Stimulated activated CD8-positive, alpha-beta memory T cell treated with anti-CD3 and anti-CD28 coated beads, Interleukin-2, amount 100 ng/mL, for 48 hours (primary cell): ENCODE results near the gene FAF2.
"Not testable (repeated sequence)": the region's sequence is repeated elsewhere in the genome, so short reads cannot be mapped to it uniquely, and the experiment has no call there.

Experiments used
- DNase-seq, 2 donors: peaks; one replicate each; pipeline ENCODE4 v3.0.0-alpha.2; 2020; ENCODE audit warnings: low read depth in 2 of 2

FAF2 gene

GRCh38 chr5:176418251-176418650 is 29.9 kb upstream of the FAF2 start:
- no peak for DNase-seq

- DNase-seq: no peak
These were observed 28.1 kb upstream of the FAF2 start for GRCh38 chr5:176420086-176420485.

DNA sequence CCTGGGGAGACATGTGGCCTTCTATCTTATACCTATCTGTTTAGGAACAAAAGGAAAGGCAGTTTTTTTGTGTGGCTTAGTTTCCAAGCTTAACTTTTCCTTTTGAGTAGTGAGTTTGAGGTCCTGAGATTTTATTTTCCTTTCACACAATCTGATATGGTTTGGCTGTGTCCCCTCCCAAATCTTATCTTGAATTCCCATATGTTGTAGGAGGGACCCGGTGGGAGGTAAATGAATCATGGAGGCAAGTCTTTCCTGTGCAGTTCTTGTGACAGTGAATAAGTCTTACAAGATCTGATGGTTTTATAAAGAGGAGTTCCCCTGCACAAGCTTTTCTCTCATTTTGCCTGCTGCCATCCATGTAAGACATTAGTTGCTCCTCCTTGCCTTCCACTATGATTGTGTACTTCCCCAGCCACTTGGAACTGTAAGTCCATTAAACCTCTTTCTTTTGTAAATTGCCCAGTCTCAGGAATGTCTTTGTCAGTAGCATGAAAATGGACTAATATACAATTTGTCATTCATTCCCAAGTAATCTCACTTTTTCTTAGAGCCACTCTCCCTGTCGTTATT is 27.1 kb upstream of the FAF2 start:
- DNase-seq: no peak

DNA sequence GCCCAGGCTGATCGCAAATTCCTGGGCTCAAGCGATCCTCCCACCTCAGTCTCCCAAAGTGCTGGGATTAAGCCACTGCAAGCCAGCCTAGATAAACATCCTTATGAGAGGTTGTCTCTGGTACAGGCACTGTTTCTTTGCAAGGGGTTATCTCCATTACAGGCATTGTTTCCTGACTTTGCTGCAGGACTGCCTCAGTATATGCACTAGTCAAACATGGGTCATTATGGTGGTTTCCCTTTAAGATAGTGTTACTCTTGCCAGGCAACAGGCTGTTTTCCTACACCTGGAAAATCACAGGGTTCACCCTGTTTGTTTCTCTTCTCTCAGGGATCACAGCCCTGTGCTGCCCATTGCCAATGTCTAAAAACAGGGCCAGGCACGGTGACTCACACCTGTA is 24.0 kb upstream of the FAF2 start:
- no peak for DNase-seq

- DNase-seq: no peak
These were observed 23.0 kb upstream of the FAF2 start for GRCh38 chr5:176425138-176425537.

GRCh38 chr5:176425791-176426190 is 22.4 kb upstream of the FAF2 start:
- DNase-seq: no peak

DNA sequence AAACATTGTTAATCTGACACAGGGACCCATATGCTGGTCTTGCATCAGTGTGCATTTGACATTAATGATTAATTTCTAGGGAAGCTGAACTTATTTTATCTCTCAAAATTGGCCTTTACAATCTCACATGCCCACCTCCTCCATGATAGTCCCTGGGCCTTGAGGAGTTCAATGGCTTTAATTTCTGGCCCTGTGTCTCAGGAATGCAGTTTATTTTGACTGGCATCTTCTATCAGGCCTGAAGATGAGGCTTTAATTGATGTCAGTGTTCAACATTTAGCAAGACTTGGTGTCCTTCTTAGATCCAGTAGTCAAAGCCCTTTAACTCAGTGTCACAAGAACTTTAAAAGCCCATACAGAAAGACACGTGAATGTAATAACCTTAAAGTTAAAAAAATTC is 21.3 kb upstream of the FAF2 start:
- DNase-seq: no peak

DNA sequence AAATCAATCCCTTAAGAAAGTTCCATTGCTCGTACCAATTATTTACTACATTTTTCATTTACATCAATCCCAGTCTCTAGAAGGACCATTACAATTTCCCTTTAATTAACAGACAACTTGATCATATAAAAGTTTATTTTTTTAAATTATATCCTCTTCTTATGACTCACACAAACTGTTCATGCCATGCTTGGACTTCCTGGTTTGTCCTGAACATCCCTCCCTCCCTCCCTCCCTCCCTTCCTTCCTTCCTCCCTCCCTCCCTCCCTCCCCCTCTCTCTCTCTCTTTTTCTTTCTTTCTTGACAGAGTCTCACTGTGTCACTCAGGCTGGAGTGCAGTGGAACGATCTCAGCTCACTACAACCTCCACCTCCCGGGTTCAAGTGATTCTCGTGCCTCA is 20.2 kb upstream of the FAF2 start:
- no peak for DNase-seq

GRCh38 chr5:176429972-176430371 is 18.2 kb upstream of the FAF2 start:
- no peak for DNase-seq

- DNase-seq: no peak
These were observed 15.5 kb upstream of the FAF2 start for GRCh38 chr5:176432707-176433106.

GRCh38 chr5:176436656-176437055 is 11.5 kb upstream of the FAF2 start:
- no peak for DNase-seq

GRCh38 chr5:176438959-176439757 is 9.0 kb upstream of the FAF2 start:
- DNase-seq: no peak

DNA sequence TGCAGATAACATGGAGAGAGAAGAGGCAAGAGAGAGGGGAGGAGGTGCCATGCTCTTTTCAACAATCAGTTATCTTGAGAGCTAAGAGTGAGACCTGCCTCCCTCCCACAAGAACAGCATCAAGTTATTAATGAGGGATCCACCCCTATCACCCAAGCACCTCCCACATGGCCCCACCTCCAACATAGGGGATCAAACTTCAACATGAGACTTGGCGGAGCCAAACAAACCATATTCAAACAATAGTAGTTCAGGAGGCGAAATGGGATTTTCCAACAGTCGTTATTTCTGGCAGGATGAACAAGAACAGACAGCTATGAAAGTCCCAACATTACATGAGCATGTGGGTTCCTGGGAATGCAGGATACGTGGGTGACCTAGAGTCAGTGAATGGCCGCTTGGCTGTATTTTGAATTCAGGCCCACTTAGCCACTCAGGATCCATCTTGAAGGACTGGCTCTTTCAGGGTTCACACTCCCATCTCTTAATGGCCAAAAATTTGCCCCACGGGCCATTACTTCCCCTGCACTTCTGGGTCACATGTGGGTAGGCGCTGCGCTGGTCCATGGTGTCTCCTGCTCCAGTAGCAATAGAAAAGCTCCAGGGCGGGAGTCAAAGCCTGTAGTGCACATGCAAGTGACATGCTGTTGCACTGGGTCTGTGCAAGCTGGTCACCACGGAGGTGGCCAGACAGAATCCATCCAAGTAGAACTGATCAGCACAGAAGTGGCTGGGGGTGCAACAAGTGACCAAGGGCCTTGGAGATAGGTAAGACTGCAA is 7.1 kb upstream of the FAF2 start:
- DNase-seq: no peak

GRCh38 chr5:176441921-176442323 is 6.3 kb upstream of the FAF2 start:
- DNase-seq: no peak

DNA sequence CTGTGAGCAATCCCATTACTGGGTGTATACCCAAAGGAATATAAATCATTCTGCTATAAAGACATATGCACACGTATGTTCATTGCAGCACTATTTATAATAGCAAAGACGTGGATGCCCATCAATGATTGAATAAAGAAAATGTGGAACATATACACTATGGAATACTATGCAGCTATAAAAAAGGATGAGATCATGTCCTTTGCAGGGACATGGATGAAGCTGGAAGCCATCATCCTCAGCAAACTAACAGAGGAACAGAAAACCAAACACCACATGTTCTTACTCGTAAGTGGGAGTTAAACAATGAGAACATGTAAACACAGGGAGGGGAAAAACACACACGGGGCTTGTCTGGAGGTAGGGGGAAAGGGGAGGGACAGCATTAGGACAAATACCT is 5.3 kb upstream of the FAF2 start:
- DNase-seq: not testable (repeated sequence)

GRCh38 chr5:176444742-176445141 is 3.4 kb upstream of the FAF2 start:
- DNase-seq: no peak

GRCh38 chr5:176446028-176446665 is 2.0 kb upstream of the FAF2 start:
- no peak for DNase-seq

GRCh38 chr5:176446884-176447590 is 1.1 kb upstream of the FAF2 start:
- DNase-seq: no peak

DNA sequence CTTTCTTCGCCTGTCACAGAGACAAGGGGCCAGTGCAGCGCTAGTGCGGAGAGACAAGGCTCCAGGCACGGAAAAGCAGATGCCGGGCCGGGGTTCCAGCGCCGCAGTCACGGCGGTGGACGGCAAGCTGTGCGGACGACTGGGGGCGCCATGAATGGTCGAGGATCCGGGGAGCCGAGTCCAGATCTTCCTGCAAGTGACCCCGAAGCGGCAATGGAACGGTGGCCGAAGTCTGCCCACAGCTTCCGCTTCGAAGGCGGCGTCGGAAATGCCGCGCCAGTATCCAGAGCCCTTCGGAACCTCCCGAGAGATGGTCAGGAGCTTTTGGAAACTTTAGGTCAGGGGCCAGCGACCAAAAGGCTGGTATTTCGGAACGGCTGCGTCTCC is 601 bp upstream of the FAF2 start:
- DNase-seq: no peak

DNA sequence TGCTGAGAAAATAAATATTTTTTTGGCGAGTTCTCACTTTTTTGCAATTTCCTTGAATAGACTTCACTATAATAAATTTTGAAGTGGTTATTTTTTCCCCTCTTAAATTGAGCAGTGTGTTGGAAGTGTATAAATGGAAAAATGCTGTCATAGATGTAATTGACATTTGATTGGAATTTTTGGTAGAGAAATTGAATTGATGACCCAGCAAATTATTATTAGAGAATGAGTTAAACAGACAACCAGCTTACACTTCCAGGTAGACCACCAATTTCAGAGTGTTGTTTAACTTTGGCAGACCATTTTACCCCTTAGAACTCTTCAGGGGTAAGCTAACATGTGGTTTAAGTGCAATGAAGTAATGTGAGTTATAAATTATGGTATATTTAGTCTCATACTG is 1.9 kb downstream of the FAF2 start:
- DNase-seq: no peak

GRCh38 chr5:176454724-176455394 is 6.7 kb downstream of the FAF2 start:
- no peak for DNase-seq
